ENCODE measurements around the gene PA2G4.

DNA sequence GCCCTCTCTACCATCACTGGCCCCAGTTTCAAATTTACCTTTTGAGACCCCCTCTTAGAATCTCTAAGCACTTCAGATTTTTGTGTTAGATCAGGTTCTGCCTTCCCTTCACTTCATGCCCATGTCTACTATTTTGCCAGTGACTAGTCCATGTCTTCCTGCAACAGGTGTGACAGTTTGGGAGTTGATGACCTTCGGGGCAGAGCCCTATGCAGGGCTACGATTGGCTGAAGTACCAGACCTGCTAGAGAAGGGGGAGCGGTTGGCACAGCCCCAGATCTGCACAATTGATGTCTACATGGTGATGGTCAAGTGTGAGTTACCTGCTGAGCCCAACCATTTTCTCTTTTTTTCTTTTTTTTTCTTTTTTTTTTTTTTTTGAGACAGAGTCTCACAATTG lies 5.8 kb upstream of the PA2G4 start:
- TF ChIP-seq CTCF (conservative IDR thresholded peaks at IDR 0.05; ENCODE audit: low read depth, low read length) = no peak
- TF ChIP-seq EZH2 (IDR thresholded peaks at IDR 0.05; ENCODE audit: low read length, unreplicated experiment) = no peak

Measured in PC-3 (cell line).